GM19035 (cell line): ENCODE results near the gene MRPL33.
A peak's percentile ranks its signal among the peaks of the same experiment; 100 is the strongest.
"Not testable (repeated sequence)": the region's sequence is repeated elsewhere in the genome, so short reads cannot be mapped to it uniquely, and the experiment has no call there.

ENCODE experiments used
- ATAC-seq: cut with Tn5 transposase; IDR thresholded peaks from one replicate; pipeline ENCODE4 v1.9.1; 2021; ENCODE audit not compliant: unreplicated experiment

The MRPL33 gene

GRCh38 chr2:27741673-27742072 is 29.8 kb upstream of the MRPL33 start:
- ATAC-seq: no peak

DNA sequence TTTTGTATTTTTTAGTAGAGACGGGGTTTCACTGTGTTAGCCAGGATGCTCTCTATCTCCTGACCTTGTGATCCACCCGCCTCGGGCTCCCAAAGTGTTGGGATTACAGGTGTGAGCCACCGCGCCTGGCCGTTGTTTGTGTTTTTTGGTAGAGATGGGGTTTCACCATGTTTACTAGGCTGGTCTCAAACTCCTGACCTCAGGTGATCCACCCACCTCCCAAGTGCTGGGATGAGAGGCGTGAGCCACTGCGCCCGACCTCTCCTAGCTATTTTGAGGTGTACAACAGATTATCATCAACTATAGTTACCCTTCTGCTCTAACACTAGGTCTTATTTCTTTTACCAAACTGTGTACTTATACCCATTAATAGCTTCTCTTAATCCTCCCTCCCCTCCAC is 28.9 kb upstream of the MRPL33 start:
- no peak for ATAC-seq

DNA sequence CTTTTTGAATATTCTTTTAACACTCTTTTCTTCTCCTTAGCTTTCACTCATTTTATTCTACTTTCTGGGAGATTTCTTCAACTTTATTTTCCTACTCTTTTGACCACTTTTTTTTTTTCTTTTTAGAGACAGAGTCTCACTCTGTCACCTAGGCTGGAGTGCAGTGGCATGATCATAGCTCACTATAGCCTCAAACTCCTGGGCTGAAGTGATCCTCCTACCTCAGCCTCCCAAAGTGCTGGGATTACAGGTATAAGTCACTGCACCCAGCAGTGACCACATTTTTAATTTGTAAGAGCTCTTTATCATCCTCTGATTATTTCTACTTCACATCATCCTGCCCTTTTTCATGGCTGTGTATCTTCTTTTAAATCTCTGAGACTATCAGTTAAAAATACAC is 26.0 kb upstream of the MRPL33 start:
- not testable (repeated sequence) for ATAC-seq

GRCh38 chr2:27746325-27746724 is 25.2 kb upstream of the MRPL33 start:
- no peak for ATAC-seq

DNA sequence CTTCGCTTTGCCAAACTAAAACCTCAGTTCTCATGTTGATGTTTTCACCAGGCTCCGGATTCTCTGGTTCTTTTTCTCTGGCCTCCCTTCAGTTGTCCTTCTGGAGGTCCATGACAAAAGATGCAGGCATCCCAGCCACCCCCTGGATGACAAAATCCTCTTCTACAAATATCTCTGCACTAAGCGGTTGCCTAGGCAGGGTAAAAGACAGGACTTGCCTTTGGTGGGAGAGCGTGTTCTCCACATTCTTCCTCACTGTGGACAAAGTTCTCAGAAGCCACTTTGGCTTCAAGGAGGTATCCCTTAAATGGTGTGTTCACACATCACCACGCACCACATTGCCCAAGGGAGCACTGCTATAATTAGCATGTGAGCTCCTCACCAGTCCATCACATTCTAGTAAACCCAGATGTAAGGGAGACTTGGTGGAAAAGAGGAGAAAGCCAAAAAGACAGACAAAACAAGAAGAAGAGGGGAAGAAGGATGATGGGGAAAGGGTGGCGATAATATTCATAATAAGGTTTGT is 23.6 kb upstream of the MRPL33 start:
- no peak for ATAC-seq

GRCh38 chr2:27748803-27749554 is 22.5 kb upstream of the MRPL33 start:
- not testable (repeated sequence) for ATAC-seq

GRCh38 chr2:27751377-27751776 is 20.1 kb upstream of the MRPL33 start:
- no peak for ATAC-seq

DNA sequence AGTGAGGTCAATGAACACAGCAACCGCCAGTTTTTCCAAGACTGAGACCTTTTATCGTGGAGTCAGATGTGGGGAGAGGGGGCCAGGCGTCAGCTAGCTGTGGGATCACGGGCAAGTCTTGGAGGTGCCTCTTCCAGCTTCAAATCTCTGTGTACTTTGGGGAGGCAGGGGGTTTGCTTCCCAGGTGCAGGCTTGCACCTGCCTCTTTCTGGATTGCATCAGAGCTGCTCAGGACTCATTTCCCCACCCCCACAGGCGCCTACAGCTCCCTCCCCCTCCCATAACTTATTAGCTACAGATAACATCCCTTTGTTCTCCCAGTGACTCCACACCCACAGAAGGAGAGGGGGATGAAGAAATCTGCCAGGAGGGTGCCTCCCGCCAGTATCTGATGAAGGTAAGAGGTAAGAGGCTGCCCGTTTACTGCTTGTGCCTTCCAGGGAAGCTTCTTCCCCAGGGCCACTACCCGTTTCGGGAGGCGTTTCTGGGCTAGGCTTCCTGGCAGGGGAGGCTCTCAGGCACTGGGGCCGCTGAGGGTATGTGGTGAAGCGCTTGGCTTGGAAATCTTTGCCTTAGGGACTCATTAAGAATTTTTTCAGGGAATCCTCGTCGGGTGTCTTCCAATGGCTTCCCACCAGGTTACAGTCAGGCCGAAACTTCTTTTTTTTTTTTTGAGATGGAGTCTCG is 18.8 kb upstream of the MRPL33 start:
- no peak for ATAC-seq

DNA sequence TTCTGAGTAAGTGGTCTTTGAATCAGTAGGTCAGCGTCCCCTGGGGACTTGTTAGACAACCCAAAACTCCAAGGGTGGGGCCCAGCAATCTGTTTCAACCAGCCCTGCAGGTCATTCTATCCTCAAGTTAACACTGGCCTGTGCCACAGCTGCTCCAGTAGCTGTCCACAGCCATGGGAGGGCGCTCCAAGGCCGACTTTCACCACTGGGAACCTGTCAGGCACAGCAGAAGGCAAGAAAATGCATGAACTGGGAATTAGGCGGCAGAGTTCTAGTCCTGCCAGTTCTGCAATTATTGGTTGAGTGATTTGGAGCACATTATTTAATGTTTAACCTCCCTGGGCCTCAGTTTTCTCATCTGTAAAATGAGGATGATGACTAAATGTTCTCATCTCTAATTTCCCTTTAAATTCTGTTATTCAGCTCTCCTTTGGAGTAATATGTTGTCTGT is 17.4 kb upstream of the MRPL33 start:
- ATAC-seq: no peak

- no peak for ATAC-seq
Observed at GRCh38 chr2:27754831-27755230, 16.7 kb upstream of the MRPL33 start.

- no peak for ATAC-seq
Observed at GRCh38 chr2:27756091-27756490, 15.4 kb upstream of the MRPL33 start.

- ATAC-seq: no peak
Observed at GRCh38 chr2:27756544-27757498, 14.7 kb upstream of the MRPL33 start.

DNA sequence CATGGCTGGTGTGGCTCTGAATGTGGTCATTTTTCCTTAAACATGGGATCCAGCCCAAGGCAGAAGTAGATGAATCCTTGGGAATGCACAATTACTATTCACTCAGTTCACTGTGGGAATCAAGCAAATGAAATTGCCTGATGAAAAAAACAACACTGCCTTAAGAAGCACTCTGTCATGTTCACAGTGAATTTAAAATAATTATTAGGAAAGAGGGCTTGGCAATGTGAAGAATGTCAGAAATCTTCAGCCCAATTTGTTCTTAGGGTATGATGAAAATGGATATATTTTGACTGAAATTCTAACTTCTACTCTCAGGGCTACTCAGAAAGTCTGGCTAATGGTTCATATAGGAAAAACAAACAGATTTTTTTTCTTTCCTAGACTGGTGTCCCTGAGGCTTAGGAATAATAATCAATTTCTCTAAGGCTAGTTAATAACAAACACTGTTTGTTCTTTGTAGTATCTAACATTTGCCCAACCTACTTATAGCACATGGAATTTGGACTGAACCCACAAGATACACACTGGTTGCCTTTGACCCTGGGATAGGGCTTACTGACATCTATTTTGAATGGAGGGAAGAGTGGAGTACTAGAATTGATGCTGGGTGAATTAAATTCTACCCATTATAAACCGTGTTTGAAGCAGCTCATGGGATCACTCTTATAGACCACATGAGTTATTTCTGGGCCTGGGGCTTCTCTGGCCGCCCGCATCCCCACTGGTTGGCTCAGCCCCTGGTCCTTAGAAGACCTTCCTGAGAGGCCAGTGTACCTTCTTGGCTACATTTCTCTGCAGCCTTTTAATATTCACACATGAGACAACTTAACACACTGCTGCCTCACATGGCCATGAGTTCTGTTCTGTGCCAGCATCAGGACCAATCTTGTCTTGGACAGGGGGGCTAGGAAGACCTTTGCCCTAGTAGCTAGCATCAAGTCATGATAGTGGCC is 8.3 kb upstream of the MRPL33 start:
- no peak for ATAC-seq

GRCh38 chr2:27763907-27764267 is 7.6 kb upstream of the MRPL33 start:
- no peak for ATAC-seq

DNA sequence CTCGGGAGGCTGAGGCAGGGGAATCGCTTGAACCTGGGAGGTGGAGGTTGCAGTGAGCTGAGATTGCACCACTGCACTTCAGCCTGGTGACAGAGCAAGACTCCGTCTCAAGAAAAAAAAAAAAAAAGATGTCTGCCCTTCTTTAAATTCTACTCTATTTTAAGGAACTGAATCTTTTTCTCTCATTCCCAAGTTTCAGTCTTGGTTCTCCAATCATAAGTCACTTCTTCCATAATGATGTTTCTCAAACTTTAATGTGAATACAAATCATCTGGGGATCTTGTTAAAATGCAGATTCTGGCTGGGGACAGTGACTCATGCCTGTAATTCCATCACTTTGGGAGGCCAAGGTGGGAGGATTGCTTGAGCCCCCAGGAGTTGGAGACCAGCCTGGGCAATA is 7.0 kb upstream of the MRPL33 start:
- not testable (repeated sequence) for ATAC-seq

DNA sequence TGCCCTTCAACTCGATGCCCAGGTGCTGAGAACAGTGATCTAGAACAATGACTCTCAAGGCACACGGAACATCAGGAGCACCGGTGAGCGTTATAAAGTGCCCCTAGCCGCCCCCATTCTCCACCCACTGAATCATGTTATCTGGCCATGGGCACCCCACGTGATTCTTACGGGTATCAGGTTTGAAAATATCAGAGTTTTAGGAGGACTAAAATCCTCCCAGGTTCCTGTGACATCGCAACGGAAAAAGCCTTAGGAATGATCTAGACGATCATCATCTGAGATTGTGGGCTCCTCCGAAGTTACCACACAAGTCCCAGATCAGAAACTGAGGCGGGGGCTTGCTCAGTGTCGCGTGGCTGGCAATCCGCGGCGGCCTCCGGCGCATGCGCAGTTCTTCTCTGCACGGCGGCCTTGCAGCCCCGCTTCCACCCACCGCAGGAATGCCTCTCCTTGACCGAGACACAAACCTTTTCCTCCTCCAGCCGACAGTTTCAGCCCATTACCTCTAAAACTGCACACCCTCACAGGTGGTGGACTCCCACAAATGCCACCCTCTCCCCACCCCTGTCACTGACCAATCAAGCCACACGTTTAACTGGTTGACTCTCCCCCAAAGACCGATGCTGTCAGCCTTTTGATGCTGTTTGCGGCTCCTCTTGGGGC is 5.8 kb upstream of the MRPL33 start:
- no peak for ATAC-seq

DNA sequence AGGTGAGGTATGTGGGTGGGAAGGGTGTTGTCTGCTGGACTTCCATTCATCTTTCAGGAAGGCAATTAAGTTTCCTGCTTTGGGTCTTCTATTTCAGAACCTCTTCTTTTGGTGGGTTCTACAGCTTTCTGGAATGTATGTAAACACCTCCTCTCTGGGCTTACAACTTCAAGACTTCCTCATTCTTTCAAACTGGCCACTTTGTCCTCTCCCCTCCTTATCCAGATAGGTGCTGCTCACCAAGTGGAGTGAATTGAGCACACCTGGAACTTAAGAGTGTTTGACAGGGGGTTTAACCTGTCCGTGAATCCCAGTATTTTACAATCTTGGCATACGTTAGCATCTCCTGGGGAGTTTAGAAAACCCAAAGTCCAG is 5.2 kb upstream of the MRPL33 start:
- no peak for ATAC-seq

DNA sequence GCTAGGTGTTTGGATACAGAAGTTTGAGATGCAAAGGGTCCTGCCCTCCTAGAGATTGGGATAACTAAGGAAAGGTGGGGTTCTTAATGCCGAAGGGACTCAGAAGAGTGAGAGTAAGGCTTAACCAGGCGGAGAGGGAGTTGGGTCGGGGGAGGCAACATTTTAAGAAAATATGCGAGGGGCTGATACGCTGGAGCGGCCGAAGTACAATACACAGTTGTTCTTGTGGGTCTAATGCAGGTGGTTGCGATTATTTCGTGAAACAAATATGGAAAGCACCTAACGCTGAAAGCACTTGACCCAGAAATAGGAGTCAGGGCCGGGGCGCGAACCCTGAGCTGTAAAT is 344 bp upstream of the MRPL33 start:
- peak; percentile 19 for ATAC-seq

DNA sequence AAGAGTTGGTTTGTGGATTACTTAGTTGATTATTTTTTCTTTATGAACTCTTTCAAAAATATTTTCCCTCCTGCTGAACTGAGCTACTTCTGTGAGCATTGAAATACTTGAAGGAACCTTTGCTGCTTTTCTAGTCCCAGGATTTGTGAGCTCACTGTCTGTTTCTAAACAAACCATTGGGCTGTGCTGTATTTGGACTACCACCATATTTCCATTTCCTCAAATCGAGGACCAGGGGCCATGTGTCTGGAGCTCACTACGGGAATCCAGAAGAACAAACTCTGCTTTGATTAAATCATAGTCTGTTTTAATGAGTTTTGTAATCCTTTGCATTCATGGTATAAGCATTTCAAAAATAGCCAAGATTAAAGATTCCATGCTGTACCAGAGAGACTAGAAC is 1.3 kb downstream of the MRPL33 start:
- ATAC-seq: no peak

- ATAC-seq: no peak
Observed at GRCh38 chr2:27773959-27774358, 2.4 kb downstream of the MRPL33 start.
